Epithelial cell of esophagus (primary cell): ENCODE results near the gene GPC6.

Source experiments
- DNase-seq: peaks from one replicate; pipeline ENCODE4 v3.0.0; 2010; ENCODE audit warnings: low read depth
- H3K4me3 ChIP-seq: 2 replicates; pipeline ENCODE4 v1.5.1; 2011; ENCODE audit warnings: mild to moderate bottlenecking, low read length, control low read depth
- TF ChIP-seq, protein P1 (sequence below): IDR thresholded peaks from 2 replicates; pipeline ENCODE4 v1.5.1; 2011; ENCODE audit warnings: low read depth, mild to moderate bottlenecking, low read length, control low read depth, inconsistent platforms; ENCODE audit not compliant: insufficient read depth; ENCODE audit errors: missing control alignments

GPC6 gene

DNA sequence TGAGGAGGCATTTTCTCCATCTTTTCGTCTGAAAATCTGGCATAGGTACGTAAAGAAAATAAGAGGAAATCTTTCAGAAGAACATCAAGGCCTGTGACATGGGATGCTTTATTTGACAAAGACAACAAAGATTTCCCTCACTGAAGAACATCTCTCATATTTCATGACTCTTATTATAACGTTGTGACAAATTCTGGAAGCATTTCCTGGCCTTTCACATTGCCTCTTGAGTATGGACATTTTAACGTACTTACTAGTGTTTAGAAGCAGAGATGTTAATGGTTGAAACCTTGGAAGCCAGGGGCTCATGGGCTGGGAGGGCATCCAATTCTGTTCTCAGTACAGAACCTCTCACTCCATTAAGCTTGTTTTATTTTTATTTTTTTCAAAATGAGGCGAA is 1042.1 kb downstream of the GPC6 start:
- TF ChIP-seq, protein P1, sequence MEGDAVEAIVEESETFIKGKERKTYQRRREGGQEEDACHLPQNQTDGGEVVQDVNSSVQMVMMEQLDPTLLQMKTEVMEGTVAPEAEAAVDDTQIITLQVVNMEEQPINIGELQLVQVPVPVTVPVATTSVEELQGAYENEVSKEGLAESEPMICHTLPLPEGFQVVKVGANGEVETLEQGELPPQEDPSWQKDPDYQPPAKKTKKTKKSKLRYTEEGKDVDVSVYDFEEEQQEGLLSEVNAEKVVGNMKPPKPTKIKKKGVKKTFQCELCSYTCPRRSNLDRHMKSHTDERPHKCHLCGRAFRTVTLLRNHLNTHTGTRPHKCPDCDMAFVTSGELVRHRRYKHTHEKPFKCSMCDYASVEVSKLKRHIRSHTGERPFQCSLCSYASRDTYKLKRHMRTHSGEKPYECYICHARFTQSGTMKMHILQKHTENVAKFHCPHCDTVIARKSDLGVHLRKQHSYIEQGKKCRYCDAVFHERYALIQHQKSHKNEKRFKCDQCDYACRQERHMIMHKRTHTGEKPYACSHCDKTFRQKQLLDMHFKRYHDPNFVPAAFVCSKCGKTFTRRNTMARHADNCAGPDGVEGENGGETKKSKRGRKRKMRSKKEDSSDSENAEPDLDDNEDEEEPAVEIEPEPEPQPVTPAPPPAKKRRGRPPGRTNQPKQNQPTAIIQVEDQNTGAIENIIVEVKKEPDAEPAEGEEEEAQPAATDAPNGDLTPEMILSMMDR, result no peak
- H3K4me3 ChIP-seq, result no peak overlapping the region
- DNase-seq, result no peak

DNA sequence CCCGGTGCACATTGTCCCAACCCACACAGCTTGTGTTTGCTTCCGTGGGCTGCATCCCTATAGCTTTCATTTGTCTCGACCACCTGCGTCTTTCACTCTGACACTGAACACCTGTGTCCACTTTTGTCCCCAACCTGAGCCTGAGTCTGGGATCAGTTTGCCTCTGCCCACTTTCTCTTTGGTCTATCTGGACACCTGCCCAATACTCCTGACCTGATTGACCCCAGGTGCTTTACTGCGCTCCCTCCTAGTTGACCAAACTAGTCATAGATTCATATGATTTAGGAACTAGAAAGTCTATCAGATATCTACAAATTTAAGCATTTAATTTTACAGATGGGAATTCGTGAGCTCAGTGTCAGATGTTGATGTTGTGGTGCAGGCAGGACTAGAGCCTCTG is 1043.0 kb downstream of the GPC6 start:
- H3K4me3 ChIP-seq, result no peak overlapping the region
- TF ChIP-seq, protein P1, result no peak
- no peak for DNase-seq

DNA sequence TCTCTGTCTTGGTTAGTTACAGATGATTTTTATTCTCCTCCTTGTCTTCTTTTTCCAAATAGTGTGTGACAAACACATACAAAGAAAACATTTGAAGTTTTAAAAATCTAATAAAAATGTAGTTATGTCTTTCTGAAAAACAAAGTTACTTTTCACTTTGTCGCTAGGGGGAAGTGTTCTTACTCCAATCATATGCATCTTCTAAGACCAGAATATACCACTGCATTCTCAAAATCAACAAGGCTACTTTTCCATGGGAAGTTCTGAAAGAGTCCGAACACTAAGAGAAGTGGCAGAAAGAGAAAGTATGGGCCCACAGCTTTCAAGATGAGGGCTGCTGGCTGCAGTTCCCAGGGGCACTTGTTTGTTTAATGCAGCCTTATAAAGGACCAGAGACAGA is 1043.9 kb downstream of the GPC6 start:
- TF ChIP-seq, protein P1, result no peak
- no peak overlapping the region for H3K4me3 ChIP-seq
- DNase-seq, result no peak

DNA sequence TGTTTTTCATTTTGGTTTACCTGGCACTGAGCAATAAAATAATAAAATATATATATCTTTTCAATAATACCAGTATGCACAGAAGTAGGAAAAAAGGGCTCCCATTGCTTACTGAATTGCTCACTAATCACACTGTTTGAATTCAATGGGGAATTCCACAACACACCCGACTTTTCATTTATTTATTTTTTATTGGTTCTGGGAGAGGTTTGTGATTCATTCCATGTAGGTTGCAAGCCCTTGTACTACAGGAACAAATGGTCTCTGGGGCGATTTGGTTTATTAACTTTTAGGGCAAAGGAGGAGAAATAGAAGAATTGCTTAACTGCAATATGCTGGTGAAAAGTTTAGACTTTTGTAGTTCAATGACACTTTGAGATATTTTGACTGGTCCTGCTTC is 1045.4 kb downstream of the GPC6 start:
- peak; percentile 3 for DNase-seq

DNA sequence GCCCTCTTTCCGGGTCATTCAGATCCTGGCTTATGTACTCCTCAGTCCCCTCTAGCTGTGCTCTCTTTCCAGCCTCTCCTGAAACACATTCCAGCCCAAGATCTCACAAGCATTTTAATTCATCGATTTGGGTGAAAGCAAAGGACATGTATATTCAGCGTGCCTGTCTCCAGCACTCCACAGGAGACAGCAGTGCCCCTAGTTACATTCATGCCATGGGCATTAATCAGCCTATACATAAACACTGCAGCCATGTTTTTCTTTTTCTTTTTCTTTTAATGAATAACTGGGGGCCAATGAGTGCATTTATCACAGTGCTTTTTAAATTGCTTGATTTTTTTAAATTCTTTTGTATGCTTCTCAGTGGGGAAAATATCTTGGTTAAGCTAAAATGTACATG is 1053.7 kb downstream of the GPC6 start:
- H3K4me3 ChIP-seq, result no peak overlapping the region
- no peak for DNase-seq
- TF ChIP-seq, protein P1, result no peak

More for the DNA sequence above, 1045.4 kb downstream of the GPC6 start:
- H3K4me3 ChIP-seq, result no peak overlapping the region
- TF ChIP-seq, protein P1, result no peak

DNA sequence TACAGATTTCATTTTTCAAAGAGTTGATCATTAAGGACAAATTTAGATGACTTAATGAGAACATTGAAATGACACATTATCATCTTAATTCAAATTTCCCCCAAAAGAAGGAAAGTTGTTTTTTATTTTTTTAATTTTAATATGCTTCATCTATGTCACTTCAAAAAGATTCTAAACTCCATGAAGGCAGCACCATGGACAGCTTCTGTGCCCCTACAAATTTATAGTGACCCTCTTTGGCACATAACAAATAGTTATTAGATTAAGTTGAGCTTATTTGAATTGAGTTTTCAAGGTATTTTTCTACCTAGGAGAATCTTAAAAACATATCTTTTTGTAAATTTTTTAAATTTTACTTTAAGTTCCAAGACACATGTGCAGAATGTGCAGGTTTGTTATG is 1054.2 kb downstream of the GPC6 start:
- no peak for DNase-seq
- TF ChIP-seq, protein P1, result no peak

DNA sequence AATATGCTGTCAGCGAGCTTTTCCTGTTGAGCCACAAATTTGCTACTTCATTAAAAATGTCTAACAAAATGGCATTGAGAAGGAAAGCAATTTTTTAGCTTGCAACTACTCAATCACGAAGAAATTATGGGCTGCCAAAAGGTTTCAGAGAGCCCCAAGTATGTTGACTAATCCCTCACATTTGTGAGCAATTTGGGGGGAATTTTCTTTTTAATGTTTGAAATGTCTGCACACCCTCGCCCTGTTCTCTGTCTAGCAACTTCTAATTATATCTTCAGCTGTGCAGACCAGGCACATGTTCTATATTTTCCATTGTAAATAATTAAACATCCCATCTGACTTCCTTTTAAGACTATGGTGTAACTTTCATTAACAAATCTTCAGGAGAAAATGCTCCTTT is 1060.0 kb downstream of the GPC6 start:
- no peak for DNase-seq
- TF ChIP-seq, protein P1, result no peak
- no peak overlapping the region for H3K4me3 ChIP-seq

More for the DNA sequence above, 1054.2 kb downstream of the GPC6 start:
- no peak overlapping the region for H3K4me3 ChIP-seq
